ENCODE measurements around the gene PPM1J. TPM values are rescaled to one million over a fixed set of nuclear protein-coding genes. Genes with fewer than 3 reads are reported as not detected.

PPM1J gene
- total and polyA plus RNA-seq, 2 experiments from 2014 or later = 0.93 to 1.9 TPM

DNA sequence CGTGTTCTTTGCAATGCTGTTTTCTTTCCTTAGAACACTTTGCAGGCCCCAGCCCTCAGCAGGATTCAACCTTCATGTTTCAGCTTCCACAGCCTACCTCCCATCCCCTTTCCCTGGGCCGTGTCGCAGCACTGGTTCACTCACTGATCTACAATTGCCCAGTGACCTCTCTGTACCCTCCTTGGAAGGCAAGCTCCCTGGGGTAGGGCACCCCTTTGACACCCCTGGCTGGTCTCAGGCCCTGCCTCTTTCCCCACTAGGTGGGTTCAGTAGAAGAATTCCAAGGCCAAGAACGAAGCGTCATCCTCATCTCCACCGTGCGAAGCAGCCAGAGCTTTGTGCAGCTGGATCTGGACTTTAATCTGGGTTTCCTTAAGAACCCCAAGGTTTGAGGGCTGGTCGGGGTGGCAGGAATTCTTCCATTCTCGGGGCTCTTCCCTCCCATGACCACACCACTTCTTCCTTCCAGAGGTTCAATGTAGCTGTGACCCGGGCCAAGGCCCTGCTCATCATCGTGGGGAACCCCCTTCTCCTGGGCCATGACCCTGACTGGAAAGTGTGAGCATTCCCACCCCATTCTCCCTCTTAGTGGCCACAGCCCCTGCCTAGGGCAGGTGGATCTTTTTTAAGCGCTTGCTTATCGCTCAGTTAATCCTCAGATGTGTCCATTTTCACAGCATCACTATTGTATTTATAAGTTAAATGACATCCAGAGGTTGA is 15.5 kb downstream of the PPM1J start:
- H2AFZ ChIP-seq = no peak overlapping the region
- TF ChIP-seq EZH2 (IDR thresholded peaks at IDR 0.05; ENCODE audit: borderline replicate concordance) (no peak), EZH2phosphoT487 (IDR thresholded peaks at IDR 0.05; ENCODE audit: low read depth, severe bottlenecking, unreplicated experiment) (no peak)
- TF ChIP-seq, protein P1, sequence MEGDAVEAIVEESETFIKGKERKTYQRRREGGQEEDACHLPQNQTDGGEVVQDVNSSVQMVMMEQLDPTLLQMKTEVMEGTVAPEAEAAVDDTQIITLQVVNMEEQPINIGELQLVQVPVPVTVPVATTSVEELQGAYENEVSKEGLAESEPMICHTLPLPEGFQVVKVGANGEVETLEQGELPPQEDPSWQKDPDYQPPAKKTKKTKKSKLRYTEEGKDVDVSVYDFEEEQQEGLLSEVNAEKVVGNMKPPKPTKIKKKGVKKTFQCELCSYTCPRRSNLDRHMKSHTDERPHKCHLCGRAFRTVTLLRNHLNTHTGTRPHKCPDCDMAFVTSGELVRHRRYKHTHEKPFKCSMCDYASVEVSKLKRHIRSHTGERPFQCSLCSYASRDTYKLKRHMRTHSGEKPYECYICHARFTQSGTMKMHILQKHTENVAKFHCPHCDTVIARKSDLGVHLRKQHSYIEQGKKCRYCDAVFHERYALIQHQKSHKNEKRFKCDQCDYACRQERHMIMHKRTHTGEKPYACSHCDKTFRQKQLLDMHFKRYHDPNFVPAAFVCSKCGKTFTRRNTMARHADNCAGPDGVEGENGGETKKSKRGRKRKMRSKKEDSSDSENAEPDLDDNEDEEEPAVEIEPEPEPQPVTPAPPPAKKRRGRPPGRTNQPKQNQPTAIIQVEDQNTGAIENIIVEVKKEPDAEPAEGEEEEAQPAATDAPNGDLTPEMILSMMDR (IDR thresholded peaks at IDR 0.05; ENCODE audit: poor library complexity) = no peak
- H3K4me1 ChIP-seq (ENCODE audit: insufficient read depth) = peaks cover 71% of the 10 kb centered on the region
- peaks cover 26% of the 10 kb centered on the region for H3K79me2 ChIP-seq
- H3K4me2 ChIP-seq = peak overlapping the region; percentile 18
- H3K27ac ChIP-seq = peak overlapping the region; percentile 97
- H3K9me3 ChIP-seq (ENCODE audit: low read depth) = no peaks in the 10 kb centered on the region
- no peak for DNase-seq (ENCODE audit: low spot score)
- H3K36me3 ChIP-seq (replicated peaks; ENCODE audit: insufficient read depth, low read depth) = no peaks in the 10 kb centered on the region
- H3K9me2 ChIP-seq (replicated peaks; ENCODE audit: insufficient read depth) = no peaks in the 10 kb centered on the region
- no peaks in the 10 kb centered on the region for H3K27me3 ChIP-seq
- peaks cover 3% of the 10 kb centered on the region for H4K20me1 ChIP-seq (ENCODE audit: insufficient read depth, poor library complexity, severe bottlenecking)
- WGBS (ENCODE audit: low lambda C conversion rate, missing lambda C conversion rate) = 77% methylated on average over 13 of the region's 13 CpGs
- no peak overlapping the region for H3K4me3 ChIP-seq

DNA sequence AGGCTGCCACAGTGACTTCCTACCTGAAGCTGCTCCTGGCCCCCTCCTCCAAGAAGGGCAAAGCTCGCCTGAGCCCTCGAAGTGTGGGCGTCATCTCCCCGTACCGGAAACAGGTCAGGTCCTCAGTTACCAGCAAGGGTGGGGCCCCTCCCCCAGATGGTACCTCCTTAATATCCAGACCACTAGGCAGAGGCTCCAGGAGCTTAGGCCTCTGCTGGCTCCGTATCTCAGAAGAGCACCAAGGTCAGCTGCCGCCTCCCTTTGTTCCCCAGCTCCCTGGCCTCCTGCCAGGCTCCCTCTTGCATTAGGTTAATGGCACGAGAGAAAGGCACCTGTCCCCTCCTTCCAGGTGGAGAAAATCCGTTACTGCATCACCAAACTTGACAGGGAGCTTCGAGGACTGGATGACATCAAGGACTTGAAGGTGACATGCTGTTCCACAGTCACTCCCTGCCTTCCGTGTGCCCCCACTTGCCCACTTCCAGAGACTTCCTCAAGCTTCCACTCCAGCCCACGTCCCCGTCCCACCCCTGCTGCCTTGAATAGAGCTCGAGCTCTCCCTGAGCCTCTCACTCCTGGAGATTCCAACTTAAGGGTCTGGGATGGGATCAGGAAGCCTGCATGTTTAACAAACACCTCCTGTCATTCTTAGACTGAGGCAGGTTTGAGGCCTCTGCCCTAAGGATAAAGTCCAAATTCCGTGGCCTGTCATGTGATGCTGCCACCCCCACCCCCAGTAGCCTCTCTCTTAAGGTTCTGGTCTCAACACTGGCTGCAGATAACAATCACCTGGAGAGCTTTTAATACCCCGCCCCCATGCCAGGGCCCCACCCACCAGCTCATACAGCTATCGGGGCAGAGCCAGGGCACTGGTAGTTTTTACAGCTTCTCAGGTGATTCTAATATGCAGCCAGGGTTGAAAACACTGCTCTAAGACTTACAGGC is 16.5 kb downstream of the PPM1J start:
- Histone ChIP-seq H3K27ac (peak overlapping the region; percentile 97), H3K4me1 (ENCODE audit: insufficient read depth) (peaks cover 61% of the 10 kb centered on the region), H3K79me2 (peaks cover 16% of the 10 kb centered on the region), H2AFZ (no peak overlapping the region), H4K20me1 (ENCODE audit: insufficient read depth, poor library complexity, severe bottlenecking) (no peaks in the 10 kb centered on the region), H3K36me3 (replicated peaks; ENCODE audit: insufficient read depth, low read depth) (no peaks in the 10 kb centered on the region), H3K9me3 (ENCODE audit: low read depth) (no peaks in the 10 kb centered on the region), H3K27me3 (no peaks in the 10 kb centered on the region), H3K4me2 (peak overlapping the region; percentile 47), H3K4me3 (no peak overlapping the region), H3K9me2 (replicated peaks; ENCODE audit: insufficient read depth) (no peaks in the 10 kb centered on the region)
- DNase-seq (ENCODE audit: low spot score) = peak; percentile 92
- WGBS (ENCODE audit: low lambda C conversion rate, missing lambda C conversion rate) = 46% methylated on average over 17 of the region's 17 CpGs
- TF ChIP-seq, protein P1 (IDR thresholded peaks at IDR 0.05; ENCODE audit: poor library complexity) = no peak
- no peak for TF ChIP-seq EZH2 (IDR thresholded peaks at IDR 0.05; ENCODE audit: borderline replicate concordance)
- no peak for TF ChIP-seq EZH2phosphoT487 (IDR thresholded peaks at IDR 0.05; ENCODE audit: low read depth, severe bottlenecking, unreplicated experiment)

DNA sequence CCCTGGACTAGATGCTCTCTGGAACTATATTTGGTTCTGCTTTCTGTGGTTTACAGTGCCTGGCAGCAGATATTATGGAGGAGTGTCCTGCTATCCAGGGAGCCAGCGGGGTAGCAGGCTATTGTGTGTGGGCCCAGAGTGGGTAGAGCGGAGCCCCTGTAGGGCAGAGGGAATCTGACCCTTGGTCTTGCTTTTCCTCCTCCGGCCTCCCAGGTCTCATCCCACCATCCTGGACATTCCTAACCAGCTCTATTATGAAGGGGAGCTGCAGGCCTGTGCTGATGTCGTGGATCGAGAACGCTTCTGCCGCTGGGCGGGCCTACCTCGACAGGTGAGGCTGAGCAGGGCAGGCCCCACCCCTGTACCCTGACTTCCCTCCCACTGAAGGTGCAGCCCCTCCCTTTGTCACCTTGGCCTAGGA is 17.3 kb downstream of the PPM1J start:
- no peaks in the 10 kb centered on the region for H3K27me3 ChIP-seq
- H3K4me1 ChIP-seq (ENCODE audit: insufficient read depth) = peaks cover 53% of the 10 kb centered on the region
- H3K36me3 ChIP-seq (replicated peaks; ENCODE audit: insufficient read depth, low read depth) = no peaks in the 10 kb centered on the region
- H2AFZ ChIP-seq = no peak overlapping the region
- no peaks in the 10 kb centered on the region for H4K20me1 ChIP-seq (ENCODE audit: insufficient read depth, poor library complexity, severe bottlenecking)
- no peak overlapping the region for H3K4me3 ChIP-seq
- H3K4me2 ChIP-seq = peak overlapping the region; percentile 47
- WGBS (ENCODE audit: low lambda C conversion rate, missing lambda C conversion rate) = 87% methylated on average over 9 of the region's 9 CpGs
- H3K79me2 ChIP-seq = peaks cover 8% of the 10 kb centered on the region
- H3K9me3 ChIP-seq (ENCODE audit: low read depth) = no peaks in the 10 kb centered on the region
- no peaks in the 10 kb centered on the region for H3K9me2 ChIP-seq (replicated peaks; ENCODE audit: insufficient read depth)
- DNase-seq (ENCODE audit: low spot score) = no peak
- peak overlapping the region; percentile 97 for H3K27ac ChIP-seq
- TF ChIP-seq, protein P1 (IDR thresholded peaks at IDR 0.05; ENCODE audit: poor library complexity) = no peak
- TF ChIP-seq EZH2phosphoT487 (IDR thresholded peaks at IDR 0.05; ENCODE audit: low read depth, severe bottlenecking, unreplicated experiment) (no peak), EZH2 (IDR thresholded peaks at IDR 0.05; ENCODE audit: borderline replicate concordance) (no peak)

All from hepatocyte (in vitro differentiated cells).